GM18868 (cell line): ENCODE results near the gene ZBTB48.

ENCODE experiments used
- ATAC-seq: cut with Tn5 transposase; IDR thresholded peaks from one replicate; pipeline ENCODE4 v1.9.1; 2021; ENCODE audit warnings: mild to moderate bottlenecking, moderate library complexity; ENCODE audit not compliant: unreplicated experiment

Gene ZBTB48

GRCh38 chr1:6603915-6604558 lies 24.2 kb downstream of the ZBTB48 start:
- ATAC-seq: no peak

DNA sequence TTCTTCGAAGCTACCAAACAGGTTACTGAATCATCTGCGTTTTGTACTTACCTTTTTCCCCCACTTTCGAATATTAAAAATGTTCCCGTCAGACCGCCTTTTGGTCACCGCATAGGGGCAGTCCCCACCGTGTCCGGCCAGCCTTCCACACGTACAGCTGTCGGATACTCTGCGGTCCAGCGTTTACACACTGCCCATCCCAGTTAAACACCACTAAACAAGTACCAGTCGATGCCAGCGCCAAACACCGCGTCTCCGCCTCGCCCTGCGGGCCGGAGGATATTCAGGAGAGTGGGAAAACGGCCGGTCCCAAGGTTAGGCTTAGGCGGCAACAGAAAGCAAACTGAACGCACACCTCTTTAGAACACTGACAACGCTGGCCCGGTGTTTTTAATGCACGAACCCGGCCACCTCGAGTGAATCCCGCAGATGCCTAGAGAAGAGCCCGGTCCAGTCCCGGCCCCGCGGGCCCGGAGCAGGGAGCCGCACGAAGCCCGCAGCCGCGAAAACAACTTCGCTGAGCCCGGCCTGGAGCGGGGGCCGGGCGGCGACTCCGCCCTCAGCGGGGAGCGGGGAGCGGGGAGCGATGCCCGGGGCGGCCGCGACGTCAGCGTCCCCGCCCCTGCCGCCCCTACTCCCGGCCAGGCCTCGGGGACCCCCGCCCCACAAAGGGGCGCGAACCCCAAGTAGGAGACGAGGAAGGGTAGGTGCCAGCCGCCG lies 33.0 kb downstream of the ZBTB48 start:
- peak; percentile 42 for ATAC-seq

- ATAC-seq: peak; percentile 89
These were observed 33.7 kb downstream of the ZBTB48 start, which contains the start of gene PHF13 for GRCh38 chr1:6613361-6614018. Gene PHF13 (plus strand): TSS chr1:6613731. CDS start chr1:6614067, 336 bp downstream.

DNA sequence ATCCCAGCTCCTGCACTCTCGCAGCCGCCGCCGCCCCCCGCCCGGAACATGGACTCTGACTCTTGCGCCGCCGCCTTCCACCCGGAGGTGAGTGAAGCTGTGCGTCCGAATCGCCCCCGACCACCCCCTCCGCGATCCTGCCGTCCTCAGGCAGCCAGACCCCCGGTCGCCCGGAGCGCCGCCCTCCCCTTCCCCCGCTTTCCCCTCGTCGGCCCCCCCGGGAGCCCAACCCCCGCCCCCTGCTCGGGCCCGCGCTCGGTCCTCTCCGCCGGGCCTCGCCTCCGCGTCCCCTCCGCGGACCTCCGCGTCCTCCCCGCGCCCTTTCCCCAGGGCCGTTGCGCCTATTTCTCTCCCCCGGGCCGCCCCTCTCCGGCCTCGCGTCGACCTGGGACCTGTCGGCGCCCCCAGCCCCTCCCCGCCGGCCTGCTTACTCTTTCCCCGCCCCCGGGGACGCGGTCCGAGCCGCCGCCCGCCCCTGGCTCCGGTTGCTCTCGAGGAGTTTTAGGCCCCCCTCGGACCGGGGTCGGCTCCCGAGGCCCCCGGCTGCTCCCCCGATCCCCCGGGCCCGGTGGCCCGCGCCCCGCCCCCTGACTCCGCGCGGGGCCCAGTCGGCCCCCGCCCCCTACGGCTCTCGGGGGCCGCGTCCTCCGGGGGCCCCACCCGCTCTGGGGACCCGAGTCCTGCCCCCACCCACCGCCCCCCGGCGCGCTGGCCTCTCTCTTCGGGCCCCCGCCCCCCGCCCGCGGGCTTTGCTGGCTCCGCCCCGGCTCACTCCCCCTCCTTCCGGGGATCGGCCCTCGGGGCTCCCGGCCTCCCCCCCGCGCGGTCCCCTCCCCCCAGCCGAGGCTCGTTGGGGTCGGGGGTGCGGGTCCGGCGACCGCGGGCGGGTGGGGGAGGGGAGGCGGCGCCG lies 34.5 kb downstream of the ZBTB48 start:
- no peak for ATAC-seq

- ATAC-seq: no peak
These were observed 35.4 kb downstream of the ZBTB48 start for GRCh38 chr1:6614929-6615785.

DNA sequence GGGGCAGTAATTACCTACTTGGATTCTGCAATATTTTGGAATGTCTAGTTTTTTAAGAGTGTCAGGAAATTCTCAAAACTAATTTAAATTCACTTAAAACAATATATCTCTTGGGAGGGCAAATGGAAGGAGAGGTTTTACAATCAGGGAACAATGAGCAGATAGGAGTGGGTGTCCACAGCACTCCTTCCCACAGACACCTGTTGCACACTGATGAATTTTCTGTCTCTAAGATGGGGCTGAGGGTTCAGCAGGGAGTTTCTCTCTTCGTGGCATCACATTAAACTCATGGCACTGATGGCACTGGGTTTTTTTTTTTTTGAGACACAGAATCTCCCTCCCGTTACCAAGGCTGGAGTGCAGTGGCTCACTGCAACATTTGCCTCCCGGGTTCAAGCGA lies 39.3 kb downstream of the ZBTB48 start:
- no peak for ATAC-seq

DNA sequence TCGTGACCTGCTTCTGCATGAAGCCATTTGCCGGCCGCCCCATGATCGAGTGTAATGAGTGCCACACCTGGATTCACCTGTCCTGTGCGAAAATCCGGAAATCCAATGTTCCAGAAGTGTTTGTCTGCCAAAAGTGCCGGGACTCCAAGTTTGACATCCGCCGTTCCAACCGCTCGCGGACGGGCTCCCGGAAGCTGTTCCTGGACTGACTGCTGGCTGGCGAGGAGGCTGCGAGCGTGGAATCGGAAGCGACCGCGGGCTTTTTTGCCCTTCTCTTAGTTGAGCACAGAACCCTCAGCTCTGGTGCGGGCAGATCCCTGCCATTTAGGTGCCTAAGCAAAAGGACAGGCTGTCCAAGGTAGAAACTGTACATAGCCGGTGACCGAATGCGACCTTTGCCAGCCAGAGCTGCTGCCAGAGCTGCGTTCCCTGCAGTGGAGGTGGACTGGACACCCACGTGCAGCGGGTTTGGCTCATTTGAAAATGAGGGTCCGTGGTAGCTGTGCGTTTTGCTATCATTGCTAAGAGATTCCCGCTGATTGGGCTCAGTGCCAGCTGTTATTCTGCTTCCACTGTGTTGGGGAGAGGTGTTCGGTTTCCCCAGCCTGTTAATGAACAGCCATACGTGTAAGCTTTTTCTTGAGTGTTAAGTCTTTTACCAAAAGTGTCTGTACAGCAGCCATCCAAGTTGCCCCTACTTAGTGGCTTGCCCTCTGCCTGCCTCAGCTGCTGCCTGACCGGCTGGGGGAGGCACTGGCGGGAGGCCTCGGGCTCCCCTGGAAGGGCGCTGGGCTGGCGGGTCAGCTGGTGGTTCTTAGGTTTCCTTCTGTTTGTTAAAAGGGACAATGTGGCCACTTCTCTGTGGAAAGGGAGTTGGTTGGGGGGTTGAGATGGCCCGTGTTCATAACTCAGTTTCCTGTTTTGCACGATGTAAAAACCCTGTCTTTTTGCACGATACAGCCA lies 41.9 kb downstream of the ZBTB48 start:
- no peak for ATAC-seq

- ATAC-seq: no peak
These were observed 42.8 kb downstream of the ZBTB48 start for GRCh38 chr1:6622396-6623152.

GRCh38 chr1:6623269-6623965 lies 43.6 kb downstream of the ZBTB48 start:
- no peak for ATAC-seq

GRCh38 chr1:6624710-6625583 lies 45.2 kb downstream of the ZBTB48 start, which contains the start of gene THAP3:
Gene THAP3 (plus strand): TSS chr1:6624868. CDS start chr1:6625219, 351 bp downstream.
- ATAC-seq: peak; percentile 83

DNA sequence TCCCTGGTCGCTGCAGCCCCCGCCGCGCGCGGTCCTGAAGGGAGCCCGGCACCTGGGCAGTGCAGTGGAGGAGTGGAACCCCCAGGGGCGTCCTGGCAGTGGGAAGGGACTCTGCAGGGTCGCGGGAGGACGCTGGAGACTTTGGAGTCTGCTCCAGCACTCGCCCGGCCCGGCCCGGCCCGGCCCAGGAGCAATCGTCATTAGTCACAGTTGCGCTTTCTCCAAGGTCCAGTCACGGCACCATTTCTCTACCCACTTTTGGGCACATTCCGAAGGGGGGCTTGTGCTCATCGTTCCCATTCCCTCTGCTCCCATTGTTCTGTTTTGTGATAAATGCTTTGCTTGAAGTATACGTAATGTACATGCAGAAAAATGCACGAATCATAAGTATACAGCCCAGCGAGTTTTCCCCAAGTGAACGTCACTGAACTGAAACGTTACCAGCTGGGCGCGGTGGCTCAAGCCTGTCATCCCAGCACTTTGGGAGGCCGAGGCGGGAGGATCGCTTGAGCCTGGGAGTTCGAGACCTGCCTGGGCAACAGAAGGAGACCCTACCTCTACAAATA lies 45.9 kb downstream of the ZBTB48 start:
- peak; percentile 7 for ATAC-seq

DNA sequence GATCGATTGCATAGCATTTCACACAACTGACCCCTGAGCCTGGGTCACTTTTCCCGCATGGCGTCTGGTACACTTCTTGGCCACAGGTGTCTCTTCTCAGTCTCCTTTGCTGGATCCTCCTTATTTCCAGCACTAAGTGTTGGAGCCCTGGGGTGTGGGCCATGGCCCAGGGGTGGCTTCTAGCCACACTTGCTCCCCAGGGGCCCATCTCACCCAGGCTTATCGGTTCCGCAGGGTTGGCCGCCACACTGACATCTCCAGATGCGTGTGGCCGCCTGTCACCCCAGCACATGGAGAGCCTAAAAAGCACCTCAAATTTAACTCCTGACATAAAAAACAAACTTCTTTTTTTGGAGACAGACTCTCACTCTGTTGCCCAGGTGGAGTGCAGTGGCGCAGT lies 47.2 kb downstream of the ZBTB48 start:
- ATAC-seq: no peak

- no peak for ATAC-seq
These were observed 48.2 kb downstream of the ZBTB48 start for GRCh38 chr1:6627841-6628545.

DNA sequence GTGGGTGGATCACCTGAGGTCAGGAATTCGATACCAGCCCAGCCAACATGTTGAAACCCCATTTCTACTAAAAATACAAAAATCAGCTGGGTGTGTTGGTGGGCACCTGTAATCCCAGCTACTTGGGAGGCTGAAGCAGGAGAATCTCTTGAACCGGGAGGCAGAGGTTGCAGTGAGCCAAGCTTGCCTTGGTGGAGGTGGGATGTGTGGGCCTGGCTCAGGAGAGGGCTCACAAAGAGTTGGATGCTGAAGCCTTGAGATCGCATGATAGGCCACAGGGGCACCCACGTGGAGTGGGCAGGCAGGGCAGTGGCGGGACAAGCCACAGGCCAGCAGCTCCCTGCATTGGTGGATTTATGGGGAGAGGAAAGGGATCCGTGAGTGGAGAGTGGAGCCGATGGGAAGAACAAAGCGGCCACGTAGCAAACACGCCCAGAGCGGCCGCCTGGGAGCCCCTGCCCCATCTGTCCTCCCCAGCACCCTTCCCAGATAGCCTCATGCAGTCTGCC lies 49.2 kb downstream of the ZBTB48 start:
- no peak for ATAC-seq

DNA sequence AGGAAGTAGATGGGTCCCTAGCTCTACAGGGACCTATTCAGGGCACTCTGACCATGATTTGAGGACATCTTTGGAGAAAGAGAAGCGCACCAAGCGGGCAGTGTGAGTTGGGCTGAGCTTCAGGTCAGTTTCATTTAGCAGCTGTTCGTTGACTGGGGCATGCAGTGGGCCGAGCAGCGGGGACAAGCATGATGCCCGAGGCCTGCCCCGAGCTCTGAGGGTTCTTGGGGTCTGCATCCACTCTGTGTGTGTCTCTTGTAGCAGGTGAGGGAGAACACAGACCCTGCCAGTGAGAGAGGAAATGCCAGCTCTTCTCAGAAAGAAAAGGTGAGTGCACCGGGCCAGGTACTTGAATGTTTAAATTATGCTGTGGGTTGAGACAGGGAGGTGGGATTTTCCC lies 50.2 kb downstream of the ZBTB48 start:
- no peak for ATAC-seq
